Islet of Langerhans (tissue), 1 donor: Measurements from ENCODE around the gene RANBP1.
"Not testable (repeated sequence)": the region's sequence is repeated elsewhere in the genome, so short reads cannot be mapped to it uniquely, and the experiment has no call there.

Experiments used
- FAIRE-seq: peaks from one replicate; lab custom pipeline; 2011; peaks lifted over from hg19 to GRCh38; lab: Jason Lieb, UNC

The RANBP1 gene

DNA sequence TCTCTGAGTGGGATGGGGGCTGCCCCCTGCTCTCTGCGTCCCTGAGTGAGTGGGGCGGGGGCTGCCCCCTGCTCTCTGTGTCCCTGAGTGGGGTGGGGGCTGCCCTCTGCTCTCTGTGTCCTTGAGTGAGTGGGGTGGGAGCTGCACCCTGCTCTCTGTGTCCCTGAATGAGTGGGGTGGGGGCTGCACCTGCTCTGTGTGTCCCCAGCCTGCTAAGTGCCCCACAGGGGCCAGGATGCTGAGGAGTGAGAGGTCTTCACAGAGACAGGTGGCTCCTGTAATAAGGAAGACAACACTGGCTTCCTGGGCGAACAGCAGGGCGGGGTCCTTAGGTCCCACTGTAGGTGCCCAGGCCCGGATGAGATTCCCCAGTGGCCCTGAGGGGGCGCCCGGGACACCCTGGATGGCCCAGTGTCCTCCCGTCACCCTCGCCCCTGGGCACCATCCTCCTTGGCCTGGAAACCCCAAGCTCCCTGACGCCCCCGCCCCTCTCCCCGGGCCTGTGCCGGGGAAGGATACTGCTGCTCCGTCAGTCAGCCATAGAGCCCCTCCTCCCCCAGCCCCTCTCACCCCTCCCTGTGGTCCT is 38.8 kb downstream of the RANBP1 start:
- no peak for FAIRE-seq

DNA sequence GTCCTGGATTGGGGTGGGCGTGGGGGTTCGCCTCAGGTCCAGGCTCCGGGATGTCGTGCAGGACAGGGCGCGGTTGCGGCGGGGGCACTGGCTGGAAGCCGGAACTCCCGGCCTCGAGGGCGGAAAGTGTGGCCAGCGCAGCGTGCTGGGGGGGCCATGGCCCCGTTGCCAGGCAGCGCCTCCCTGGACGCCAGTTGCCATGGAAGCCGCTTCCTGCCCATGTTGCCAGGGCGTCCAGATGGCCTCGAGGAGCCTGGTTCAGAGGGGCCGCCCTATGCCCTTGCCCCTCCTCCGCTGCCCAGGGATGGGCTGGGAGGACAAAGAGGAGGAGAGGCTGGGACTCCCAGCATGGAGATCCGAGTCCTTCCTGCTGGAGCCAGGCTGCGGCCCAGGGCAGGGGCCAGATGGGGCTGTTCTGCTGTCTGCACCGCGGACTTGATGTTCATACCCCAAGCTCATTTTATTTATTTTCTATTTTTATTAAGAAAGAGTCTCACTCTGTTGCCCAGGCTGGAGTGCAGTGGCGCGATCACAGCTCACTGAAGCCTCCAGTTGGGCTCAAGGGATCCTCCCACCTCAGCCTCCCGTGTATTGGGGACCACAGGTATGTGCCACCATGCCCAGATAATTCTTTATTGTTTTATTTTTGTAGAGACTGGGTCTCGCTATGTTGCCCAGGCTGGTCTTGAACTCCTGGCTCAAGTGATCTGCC is 39.6 kb downstream of the RANBP1 start:
- FAIRE-seq: no peak

DNA sequence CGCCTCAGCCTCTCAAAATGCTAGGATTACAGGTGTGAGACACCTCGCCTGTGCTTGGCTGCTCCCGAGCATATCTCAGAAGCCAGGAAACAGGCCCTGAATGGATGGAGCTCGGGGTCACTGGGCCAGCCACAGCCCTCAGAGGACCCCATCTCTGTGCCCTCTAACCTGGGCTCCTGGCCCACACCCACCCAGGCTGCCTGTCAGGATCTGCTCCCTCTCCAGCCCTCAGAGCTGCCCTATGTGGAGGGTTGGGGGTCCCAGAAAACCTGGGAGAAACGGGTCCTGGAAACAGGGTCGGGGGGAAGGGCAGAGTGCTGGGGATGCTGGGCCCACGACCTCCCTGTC is 40.1 kb downstream of the RANBP1 start:
- no peak for FAIRE-seq

DNA sequence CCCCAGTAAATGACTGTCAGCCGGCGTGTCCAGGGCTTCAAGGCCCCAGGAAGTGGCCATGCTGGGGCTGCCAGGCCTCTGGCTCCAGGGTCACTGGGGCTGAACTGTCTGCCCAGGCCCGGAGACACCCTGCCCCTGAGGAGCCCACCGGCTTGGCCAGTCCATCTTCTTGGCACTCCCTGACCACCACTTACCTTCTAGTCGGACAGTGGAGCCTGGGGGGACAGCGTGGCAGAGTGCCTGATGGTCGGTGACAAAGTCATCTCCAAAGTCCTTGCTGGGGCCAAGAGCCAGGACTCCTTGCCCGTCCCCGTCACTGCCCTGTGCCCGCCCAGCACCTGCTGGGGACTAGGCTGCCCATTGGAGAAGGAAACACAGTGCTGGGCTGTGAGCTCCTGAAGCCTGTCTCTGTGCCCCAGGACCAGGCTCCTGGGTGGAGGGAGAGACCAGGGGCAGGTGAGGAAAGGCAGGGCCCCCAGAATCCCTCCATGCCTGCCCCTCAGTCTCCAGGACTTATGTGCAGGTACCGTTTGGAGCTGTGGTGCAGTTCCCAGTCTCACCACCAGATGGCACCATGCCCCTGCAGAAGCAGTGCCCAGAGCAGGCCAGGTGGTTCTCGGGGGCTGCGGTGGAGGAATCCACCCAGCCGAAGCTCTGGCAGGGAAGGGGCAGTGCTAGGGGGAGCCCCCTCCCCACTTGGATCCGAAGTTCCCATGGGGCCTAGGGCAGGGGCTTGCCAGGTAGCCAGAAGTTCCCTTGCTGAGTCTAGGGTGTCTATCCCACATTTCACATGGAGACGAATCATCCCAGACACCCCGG is 40.9 kb downstream of the RANBP1 start:
- FAIRE-seq: no peak

DNA sequence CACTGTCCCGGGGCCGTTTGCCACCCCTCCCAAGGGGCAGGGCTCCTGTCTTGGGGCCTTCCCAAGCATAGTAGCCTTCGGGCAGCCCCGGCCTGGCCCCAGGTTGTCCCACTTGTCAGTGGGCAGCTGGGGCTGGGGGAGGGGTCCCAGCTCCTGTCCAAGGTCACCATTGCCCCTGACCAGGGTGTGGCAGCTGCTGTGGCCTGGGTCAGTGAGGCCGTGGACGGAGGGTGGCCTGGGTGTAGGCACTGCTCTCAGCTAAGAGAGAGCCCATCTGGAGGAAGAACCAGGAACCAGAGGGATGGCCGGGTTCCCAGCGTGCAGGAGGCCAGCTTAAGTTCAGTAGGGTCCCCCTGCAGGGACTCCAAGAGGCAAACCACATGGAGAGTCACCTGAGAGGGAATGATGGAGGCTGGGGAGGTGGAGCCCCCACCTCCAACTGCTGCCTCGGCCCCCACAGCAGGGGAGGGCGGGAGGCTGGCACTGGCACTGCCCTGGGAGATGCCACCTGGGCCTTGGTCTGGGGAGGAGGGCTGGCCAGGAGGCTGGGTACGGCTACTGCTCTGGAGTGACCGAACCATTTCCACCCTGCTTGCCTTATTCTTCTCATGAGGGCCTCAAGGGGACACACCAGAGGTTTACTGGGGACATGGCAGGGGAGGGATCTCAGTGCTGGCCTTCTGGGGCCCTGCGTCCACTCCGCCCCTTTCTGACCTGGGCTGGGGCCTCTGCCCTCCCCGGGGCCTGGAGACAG is 41.7 kb downstream of the RANBP1 start:
- no peak for FAIRE-seq

DNA sequence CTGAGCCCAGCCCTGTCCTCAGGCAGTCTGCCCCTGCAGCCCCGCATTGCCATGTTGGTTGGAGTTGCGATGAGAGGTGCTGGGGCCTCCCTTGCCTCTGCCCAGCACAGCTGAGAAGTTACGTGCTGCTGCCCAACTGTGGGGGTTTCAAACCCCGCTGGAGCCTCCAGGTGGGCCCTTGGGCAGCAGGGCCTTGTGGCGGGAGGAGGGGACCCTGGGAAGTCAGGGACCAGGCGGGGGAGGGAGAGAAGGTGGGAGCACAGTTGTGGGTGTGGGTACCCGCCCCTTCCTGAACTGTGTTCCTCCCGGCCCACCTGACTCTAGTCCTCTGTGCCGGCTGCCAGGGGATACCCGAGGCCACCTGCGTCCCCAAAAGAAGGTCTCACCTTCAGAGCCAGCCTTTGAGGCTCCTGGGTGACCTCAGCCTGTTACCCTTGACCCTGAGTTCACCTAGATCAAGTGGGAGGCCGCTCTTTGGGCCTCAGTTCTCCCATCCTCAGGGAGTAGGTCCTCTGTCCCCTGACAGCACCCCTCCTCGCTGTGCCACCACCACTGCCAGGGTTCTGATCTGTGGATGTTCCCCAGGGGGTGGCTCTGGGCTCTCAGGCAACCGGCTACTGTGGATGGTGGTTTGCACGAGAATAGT is 42.6 kb downstream of the RANBP1 start:
- no peak for FAIRE-seq

DNA sequence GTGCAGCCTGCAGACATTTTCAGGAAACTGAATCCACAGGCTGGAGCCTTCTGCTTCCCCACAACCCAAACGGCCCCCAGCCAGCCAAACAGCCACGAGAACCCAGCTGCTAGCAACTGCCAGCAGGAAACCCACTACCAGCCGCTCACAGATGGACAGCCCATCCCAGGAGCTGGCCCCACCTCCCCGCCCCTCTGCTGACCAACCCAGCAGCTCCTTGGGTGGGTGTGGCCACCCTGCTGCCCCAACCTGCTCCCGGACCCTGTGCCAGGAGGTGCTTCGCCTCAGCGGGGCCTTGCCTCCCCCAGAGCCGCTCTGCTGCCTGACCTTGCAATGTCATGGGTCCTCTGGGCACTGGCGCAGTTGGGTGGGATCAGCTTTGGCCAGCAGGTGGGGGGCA is 43.2 kb downstream of the RANBP1 start:
- no peak for FAIRE-seq

DNA sequence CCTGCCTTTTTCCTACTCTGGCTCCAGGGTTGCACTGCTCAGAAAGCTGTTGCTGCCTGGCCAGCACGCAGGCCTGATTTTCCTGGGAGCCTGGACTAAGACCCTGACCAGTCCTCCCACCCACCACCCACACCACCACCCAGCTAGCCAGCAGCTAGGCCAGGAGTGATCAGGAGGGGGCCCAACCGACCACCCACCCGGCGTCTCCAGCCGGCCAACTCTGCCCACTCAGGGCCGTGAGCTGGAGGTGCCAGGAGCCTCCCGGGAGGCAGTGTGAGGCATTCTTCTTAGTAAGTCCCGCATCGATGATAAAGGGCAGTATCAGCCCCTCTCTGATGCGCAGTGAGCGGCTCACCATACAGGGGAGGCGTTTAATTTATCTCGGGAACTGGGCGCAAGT is 43.6 kb downstream of the RANBP1 start:
- not testable (repeated sequence) for FAIRE-seq

DNA sequence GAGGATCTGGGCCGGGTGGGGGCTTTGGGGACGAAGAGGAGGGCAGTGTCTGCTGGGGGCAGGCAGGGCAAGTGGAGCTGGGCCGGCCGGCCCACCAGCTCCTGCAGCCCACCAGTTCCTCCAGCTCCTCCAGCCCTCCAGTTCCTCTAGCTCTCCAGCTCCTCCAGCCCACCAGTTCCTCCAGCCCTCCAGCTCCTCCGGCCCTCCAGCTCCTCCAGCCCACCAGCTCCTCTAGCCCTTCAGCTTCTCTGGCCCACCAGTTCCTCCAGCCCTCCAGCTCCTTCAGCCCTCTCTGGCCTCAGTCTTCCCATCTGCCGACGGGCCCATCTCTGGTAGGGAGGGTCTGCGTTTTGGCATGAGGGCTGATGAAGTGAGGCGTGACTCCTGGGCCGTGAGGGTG is 44.1 kb downstream of the RANBP1 start:
- FAIRE-seq: no peak

DNA sequence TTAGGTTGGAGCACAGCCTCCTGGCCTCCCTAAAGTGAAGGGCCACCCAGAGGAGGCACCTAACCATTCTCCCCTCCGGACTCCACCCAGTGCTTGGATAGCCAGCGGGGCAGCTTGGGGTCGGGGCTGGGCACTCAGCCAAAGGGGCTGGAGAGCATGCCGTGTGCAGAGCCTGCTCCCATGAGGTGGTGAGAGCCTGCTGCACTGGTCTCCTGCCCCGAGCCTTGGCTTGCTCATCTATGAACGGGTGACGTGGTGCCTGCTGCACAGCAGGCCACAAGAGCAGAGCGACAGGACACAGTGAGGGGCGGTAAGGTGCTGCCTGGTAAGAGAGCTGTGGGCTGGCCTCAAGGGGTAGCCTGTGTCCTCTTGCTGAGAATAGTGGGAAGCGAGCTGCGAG is 49.0 kb downstream of the RANBP1 start:
- FAIRE-seq: no peak

DNA sequence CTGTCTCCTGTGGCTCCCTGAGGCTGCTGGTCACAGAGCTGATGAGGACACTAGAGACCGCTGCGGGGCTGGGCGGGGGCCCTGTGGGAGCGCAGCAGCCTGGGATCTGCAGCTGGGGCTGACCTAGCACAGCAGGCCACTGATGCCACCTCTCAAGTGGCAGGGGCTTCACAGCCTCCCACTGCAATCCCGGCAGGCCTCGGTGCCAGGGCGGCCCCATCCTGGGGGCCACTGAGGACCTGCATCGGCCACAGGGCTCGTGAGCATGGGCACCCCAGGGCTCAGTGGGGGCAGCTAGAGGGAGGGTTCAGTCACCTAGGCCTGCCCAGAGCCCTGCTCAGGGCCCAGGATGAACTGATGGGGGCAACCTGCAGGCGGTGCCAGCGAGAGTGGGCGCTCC is 49.5 kb downstream of the RANBP1 start:
- FAIRE-seq: no peak

DNA sequence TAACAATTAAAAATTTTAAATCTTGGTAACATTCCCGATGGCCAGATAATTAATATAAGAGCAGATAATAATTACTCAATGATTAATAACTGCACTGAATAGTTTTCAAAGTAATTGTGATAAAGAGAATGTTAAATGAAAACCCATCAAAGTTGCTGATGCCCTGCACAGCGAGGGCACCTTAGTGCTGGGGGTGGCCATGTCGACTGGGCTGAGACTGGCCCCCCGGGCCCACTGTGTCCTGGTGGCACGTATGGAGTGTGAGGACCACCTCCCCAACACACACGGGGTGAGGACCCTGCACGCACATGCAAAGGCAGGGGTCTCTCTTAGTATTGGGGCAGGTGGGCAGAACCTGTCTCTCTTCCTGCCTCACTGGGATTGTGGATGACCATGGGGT is 50.0 kb downstream of the RANBP1 start:
- no peak for FAIRE-seq

DNA sequence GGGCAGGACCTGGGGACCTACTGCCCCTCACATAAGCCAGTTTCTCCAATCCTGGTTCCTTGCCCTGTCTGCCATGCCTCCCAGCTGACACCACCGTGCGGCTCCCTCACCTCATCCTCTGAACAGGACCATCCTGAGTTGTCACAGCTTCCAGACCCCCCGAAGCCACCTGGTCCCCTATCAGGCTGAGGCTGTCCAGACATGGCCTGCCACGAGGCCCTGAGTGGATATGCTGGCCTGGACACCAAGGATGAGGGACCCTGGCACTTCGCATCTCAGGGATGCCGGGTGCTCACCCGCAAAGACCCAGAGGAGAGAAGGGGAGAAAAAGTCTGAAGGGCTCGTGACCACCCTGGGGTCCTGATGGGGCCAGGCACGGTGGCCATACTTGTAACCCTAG is 50.8 kb downstream of the RANBP1 start:
- FAIRE-seq: no peak

DNA sequence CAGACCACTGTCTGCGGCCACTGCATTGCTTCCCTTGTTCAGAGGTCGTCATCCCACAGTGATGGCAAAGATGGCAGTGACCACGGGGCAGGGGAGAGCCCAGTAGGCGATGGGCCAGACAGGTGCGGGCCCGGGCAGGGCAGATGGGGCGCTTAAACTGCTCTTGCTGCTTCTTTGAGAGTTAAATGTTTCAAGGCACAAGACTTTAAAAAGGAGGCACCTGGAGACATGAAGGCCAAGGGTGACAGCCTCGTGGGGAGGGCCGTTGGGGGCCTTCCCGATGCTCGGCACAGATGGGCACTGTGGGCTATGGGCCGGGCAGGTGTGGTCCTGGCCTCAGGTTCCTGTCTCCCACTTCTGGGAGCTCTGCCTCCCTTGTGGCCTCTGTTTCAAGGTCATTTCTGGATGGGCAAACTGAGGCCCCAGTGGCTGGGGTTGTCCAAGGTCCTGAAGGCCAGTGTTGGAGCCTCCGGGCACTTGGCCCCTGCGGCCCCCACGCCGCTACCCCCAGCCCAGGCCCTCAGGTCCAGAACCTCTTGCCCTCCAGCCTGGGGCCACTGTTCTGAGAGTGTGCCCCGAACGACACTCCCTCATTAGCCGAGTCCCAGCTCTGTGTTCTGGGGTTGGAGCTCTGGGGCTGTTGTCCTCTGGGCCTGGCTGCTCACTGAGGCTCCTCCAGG is 51.9 kb downstream of the RANBP1 start:
- FAIRE-seq: no peak

DNA sequence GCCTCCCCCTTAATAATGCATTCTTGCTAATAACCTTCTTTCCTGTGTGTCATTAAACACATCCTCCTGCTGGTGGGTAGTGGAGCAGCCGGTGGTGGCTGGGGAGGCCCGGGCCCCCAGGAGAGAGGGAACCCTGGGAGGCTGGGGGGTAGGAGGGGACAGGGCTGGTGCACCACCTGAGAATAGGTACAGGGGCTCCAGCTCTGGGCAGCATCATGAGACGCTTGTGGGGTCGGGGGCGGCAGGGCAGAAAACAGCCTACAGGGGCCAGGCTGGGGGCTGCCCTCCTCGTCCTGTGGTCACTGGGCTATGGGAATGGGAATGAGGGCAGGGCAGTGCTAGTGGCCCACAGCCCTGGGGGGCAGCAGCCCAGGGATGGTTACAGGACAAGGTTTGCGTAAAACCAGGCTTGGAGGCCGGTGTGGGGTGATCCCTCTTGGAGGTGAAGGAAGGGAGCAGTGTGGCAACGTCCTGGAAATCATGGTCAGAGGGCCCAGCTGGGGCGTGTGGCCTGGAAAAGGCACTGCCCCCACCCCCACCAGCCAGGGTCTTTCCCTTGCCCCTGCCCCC is 53.4 kb downstream of the RANBP1 start:
- no peak for FAIRE-seq

DNA sequence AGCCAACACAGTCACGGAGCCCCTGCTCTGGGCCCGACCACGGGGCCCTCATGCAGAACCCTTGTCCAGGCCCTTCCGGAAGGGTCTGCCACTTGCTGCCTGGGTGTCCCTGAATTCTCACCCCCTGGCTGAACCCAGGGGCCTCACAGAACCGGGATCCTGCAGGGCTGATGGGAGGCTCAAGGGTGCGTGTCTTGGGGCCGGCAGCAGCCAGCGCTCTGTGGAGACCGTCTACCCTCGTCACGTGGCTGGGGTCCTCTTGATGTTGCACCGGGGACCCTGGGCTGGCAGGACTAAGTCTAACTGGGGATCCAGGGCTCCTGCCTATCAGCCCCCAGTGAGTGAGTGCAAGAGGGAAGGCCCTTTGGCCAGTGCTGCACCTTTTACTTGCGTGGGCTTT is 54.3 kb downstream of the RANBP1 start:
- no peak for FAIRE-seq

DNA sequence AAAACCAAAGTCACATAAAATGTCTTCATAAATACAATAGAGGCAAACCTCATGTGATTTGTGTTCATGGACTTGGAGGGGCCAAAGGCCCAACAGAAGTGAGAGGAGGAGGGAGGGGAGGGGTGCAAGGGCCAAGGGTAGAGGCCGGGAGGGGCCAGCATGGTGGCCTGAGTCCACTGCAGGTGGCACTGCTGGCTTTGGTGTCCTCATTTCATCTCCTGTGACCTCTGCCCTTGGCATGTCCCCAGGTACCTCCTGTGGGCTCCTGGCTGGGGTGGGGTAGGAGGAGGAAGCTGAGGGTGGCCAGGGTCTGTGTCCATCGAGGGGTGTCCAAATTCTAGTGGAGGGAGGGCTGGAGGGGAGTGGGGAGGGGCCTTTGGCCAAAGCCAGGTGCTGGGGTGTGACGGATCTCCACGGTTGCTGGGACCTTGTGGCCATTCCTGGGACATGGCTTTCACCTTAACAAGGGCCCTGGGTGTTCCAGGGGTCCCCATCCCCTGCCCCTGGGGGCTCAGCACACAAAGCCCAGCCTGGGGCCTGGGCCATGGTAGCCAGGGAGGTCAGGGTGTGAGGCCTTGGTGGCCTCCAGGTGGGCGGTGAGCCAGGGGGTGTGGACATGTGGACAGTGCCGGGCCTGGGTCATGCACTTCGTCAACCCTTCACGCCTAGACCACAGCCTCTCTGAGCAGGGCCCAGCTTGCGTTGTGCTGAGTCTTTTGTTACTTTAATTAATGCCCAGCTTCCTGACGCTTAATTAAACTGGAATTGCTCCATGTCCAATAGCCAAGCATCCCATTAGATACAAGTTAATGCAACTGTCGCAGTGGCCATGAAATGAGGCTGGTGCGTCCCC is 55.6 kb downstream of the RANBP1 start:
- no peak for FAIRE-seq

DNA sequence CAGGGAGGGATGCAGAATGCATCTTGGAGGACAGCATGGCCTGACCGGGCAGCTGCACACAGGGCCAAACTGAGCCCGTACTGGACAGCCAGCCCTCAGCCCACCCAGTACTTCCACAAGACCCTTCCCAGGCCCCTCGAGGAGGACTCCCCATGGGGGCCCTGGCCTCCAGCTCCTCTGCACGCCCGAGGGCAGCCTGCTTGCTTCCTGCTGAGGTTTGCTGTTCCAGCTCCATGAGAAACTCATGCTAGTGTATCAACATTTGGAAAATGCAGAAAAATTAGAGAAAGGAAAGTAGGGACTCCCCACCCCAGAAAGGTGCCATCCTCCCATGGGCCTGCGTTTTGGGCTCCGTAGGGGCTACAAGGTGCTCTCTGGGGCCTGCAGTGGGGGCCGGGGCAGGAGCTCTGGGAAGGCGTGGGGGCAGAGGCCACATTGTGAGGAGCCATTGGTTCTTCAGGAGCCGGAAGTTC is 56.3 kb downstream of the RANBP1 start:
- FAIRE-seq: no peak

DNA sequence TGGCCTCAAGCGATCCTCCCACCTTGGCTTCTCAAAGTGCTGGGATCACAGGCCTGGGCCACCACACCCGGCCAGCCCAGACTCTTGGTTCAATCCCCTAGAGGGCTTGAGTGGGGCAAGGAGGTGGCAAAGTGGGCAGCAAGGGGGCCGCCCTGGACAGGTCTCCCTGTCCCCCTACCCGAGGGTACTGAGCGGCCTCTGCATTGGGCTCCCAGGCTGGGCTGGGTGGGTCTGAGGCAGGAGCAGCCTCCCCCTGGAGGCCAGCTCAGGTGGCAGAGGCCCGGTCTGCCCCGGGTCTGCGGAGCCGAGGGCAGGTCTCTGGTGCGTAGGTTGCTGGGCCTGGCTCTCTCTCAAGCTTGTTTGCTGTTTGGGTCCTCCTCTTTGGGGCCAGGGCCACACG is 57.3 kb downstream of the RANBP1 start:
- no peak for FAIRE-seq

DNA sequence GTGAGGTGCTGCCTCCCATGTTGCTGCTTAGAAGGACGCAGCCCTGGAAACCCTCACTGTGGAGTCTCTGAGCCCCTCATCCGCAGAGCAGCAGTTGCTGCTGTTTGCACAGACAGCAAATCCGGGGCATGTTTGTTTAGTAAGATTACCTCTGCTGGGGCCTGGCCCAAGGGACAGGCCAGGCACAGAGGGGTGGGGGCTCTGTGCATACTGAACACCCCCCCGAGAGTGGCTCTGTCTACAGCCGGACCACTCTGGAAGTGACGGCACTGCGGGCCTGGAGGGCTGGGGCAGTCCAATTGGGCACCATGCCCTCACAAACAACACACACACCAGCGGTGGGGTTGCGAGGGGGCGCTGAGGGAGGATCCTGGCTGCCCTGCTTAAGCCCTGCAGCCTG is 57.9 kb downstream of the RANBP1 start:
- no peak for FAIRE-seq
